ENCODE results near the gene ARHGAP15. TPM values are rescaled to one million over a fixed set of nuclear protein-coding genes. Genes with fewer than 3 reads are reported as not detected.
"Not testable (repeated sequence)": the region's sequence is repeated elsewhere in the genome, so short reads cannot be mapped to it uniquely, and the experiment has no call there.

Gene ARHGAP15
- total RNA-seq, 1 experiment from 2014 or later = 0.42 TPM

- no peaks in the 10 kb centered on the region for H3K4me1 ChIP-seq (ENCODE audit: control insufficient read depth in 1 of 2, insufficient read depth in 2 of 2, low read length in 2 of 2)
- ChIA-PET CTCF (no interaction called here), RAD21 (ENCODE audit: low non-redundant PET in 1 of 2, low total read pairs in 2 of 2, uncharacterized antibody in 2 of 2, unreplicated experiment in 2 of 2) (no interaction called here), POLR2A (no interaction called here)
- intact Hi-C loops (cut with micrococcal nuclease) = no loop called here
- no peaks in the 10 kb centered on the region for H3K27me3 ChIP-seq (ENCODE audit: insufficient read depth, low read length)
- no peak overlapping the region for H3K4me2 ChIP-seq (ENCODE audit: low read length)
- no peaks in the 10 kb centered on the region for H4K20me1 ChIP-seq (ENCODE audit: insufficient read depth)
- no peaks in the 10 kb centered on the region for H3K9me2 ChIP-seq (ENCODE audit: insufficient read depth)
- DNase-seq (ENCODE audit: low read depth, low spot score) (no peak), ATAC-seq (no peak)
- H3K9me3 ChIP-seq (ENCODE audit: control insufficient read depth in 1 of 2, insufficient read depth in 1 of 2, low read depth in 1 of 2, low read length in 2 of 2) = no peaks in the 10 kb centered on the region
- H3K27ac ChIP-seq (ENCODE audit: low read depth, low read length) = no peak overlapping the region
- H3K4me3 ChIP-seq (replicated peaks in 1 of 2; ENCODE audit: low read depth in 1 of 2, low read length in 2 of 2) = no peak overlapping the region
- H2AFZ ChIP-seq (ENCODE audit: low read depth, low read length, poor library complexity, severe bottlenecking) = no peak overlapping the region
- TF ChIP-seq EZH2 (IDR thresholded peaks at IDR 0.05) = no peak
- no peak for TF ChIP-seq POLR2A (IDR thresholded peaks at IDR 0.05; ENCODE audit: borderline replicate concordance, extremely low read depth, insufficient read depth, insufficient read length)
- TF ChIP-seq, protein P1, sequence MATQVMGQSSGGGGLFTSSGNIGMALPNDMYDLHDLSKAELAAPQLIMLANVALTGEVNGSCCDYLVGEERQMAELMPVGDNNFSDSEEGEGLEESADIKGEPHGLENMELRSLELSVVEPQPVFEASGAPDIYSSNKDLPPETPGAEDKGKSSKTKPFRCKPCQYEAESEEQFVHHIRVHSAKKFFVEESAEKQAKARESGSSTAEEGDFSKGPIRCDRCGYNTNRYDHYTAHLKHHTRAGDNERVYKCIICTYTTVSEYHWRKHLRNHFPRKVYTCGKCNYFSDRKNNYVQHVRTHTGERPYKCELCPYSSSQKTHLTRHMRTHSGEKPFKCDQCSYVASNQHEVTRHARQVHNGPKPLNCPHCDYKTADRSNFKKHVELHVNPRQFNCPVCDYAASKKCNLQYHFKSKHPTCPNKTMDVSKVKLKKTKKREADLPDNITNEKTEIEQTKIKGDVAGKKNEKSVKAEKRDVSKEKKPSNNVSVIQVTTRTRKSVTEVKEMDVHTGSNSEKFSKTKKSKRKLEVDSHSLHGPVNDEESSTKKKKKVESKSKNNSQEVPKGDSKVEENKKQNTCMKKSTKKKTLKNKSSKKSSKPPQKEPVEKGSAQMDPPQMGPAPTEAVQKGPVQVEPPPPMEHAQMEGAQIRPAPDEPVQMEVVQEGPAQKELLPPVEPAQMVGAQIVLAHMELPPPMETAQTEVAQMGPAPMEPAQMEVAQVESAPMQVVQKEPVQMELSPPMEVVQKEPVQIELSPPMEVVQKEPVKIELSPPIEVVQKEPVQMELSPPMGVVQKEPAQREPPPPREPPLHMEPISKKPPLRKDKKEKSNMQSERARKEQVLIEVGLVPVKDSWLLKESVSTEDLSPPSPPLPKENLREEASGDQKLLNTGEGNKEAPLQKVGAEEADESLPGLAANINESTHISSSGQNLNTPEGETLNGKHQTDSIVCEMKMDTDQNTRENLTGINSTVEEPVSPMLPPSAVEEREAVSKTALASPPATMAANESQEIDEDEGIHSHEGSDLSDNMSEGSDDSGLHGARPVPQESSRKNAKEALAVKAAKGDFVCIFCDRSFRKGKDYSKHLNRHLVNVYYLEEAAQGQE (IDR thresholded peaks at IDR 0.05; ENCODE audit: low read depth) = no peak
- no peak for TF ChIP-seq EGR1 (IDR thresholded peaks at IDR 0.05; ENCODE audit: low read depth)
- TF ChIP-seq FOSL1 (IDR thresholded peaks at IDR 0.05; ENCODE audit: low read depth) = no peak
- no peak for TF ChIP-seq SIN3A (IDR thresholded peaks at IDR 0.05; ENCODE audit: low read depth)
- TF ChIP-seq, protein P2, sequence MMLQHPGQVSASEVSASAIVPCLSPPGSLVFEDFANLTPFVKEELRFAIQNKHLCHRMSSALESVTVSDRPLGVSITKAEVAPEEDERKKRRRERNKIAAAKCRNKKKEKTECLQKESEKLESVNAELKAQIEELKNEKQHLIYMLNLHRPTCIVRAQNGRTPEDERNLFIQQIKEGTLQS (IDR thresholded peaks at IDR 0.05) = no peak
- TF ChIP-seq SP1 (IDR thresholded peaks at IDR 0.05; ENCODE audit: low read depth) = no peak
- no peak for TF ChIP-seq POLR2AphosphoS5 (IDR thresholded peaks at IDR 0.05; ENCODE audit: low read depth, low read length)
- TF ChIP-seq, protein P3, sequence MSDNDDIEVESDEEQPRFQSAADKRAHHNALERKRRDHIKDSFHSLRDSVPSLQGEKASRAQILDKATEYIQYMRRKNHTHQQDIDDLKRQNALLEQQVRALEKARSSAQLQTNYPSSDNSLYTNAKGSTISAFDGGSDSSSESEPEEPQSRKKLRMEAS (IDR thresholded peaks at IDR 0.05) = no peak
- TF ChIP-seq CBX3 (IDR thresholded peaks at IDR 0.05; ENCODE audit: low read depth) = no peak
- no peak for TF ChIP-seq ZFX (IDR thresholded peaks at IDR 0.05)
- TF ChIP-seq ZBTB33 (IDR thresholded peaks at IDR 0.05; ENCODE audit: extremely low read depth, insufficient replicate concordance, low read length) = no peak
- TF ChIP-seq SRF (IDR thresholded peaks at IDR 0.05; ENCODE audit: low read depth) = no peak
- TF ChIP-seq EZH2phosphoT487 (IDR thresholded peaks at IDR 0.05; ENCODE audit: borderline replicate concordance) = no peak
- no peak for TF ChIP-seq JUND (IDR thresholded peaks at IDR 0.05)
- H3K79me2 ChIP-seq (ENCODE audit: insufficient read depth, low read length) = no peaks in the 10 kb centered on the region
- no peak overlapping the region for H3K9ac ChIP-seq (ENCODE audit: low read length)
- BruUV-seq (replicated peaks) = no TSS peak
- H3K36me3 ChIP-seq (ENCODE audit: control insufficient read depth in 1 of 2, insufficient read depth in 2 of 2, low read length in 2 of 2) = no peaks in the 10 kb centered on the region
Measured at GRCh38 chr2:143088388-143088787, 40.8 kb upstream of the ARHGAP15 start.

DNA sequence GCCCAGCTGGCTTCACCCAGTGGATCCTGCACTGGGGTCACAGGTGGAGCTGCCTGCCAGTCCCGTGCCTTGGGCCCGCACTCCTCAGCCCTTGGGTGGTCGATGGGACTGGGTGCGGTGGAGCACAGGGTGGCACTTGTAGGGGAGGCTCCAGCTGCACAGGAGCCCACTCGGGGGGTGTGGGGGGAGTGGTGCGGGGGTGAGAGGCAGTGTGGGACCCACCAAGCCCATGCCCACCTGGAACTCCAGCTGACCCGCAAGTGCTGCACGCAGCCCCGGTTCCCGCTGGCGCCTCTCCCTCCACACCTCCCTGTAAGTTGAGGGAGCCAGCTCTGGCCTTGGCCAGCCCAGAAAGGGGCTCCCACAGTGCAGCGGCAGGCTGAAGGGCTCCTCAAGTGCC, 39.7 kb upstream of the ARHGAP15 start:
- H3K27me3 ChIP-seq (ENCODE audit: insufficient read depth, low read length); H3K4me3 ChIP-seq (replicated peaks in 1 of 2; ENCODE audit: low read depth in 1 of 2, low read length in 2 of 2); CTCF ChIA-PET; intact Hi-C loops (cut with micrococcal nuclease); H3K9ac ChIP-seq (ENCODE audit: low read length); BruUV-seq (replicated peaks); POLR2A ChIA-PET; H3K9me2 ChIP-seq (ENCODE audit: insufficient read depth); DNase-seq (ENCODE audit: low read depth, low spot score); H3K9me3 ChIP-seq (ENCODE audit: control insufficient read depth in 1 of 2, insufficient read depth in 1 of 2, low read depth in 1 of 2, low read length in 2 of 2); H3K36me3 ChIP-seq (ENCODE audit: control insufficient read depth in 1 of 2, insufficient read depth in 2 of 2, low read length in 2 of 2); ATAC-seq; H4K20me1 ChIP-seq (ENCODE audit: insufficient read depth); H3K79me2 ChIP-seq (ENCODE audit: insufficient read depth, low read length); H3K4me1 ChIP-seq (ENCODE audit: control insufficient read depth in 1 of 2, insufficient read depth in 2 of 2, low read length in 2 of 2); H3K4me2 ChIP-seq (ENCODE audit: low read length); RAD21 ChIA-PET (ENCODE audit: low non-redundant PET in 1 of 2, low total read pairs in 2 of 2, uncharacterized antibody in 2 of 2, unreplicated experiment in 2 of 2); H3K27ac ChIP-seq (ENCODE audit: low read depth, low read length); H2AFZ ChIP-seq (ENCODE audit: low read depth, low read length, poor library complexity, severe bottlenecking): not testable (repeated sequence)
